HepG2 (cell line): ENCODE data around the gene SLC25A38. TPM values are rescaled to one million over a fixed set of nuclear protein-coding genes. Genes with fewer than 3 reads are reported as not detected.

Experiments used
- ATAC-seq: fragments of 200-7000 bp; cut with Tn5 transposase; 3 replicates; pipeline ENCODE4 v1.9.1; 2020; ENCODE audit warnings: mild to moderate bottlenecking, moderate library complexity
- BruUV-seq: library from RNA; stranded (reverse); fragments of 400-500 nt; replicated peaks from 2 replicates; lab custom pipeline; 2021; lab: Mats Ljungman, UMichigan
- CTCF ChIA-PET: fragments of 300-600 bp; formaldehyde crosslinking; extraction: SDS; loops from one replicate; lab custom pipeline; 2021; ENCODE audit warnings: low total read pairs, inconsistent platforms, low intra/inter-chr PET ratio; lab: Yijun Ruan, JAX
- POLR2A ChIA-PET: fragments of 350-600 bp; sonication (Branson Sonifier 250); formaldehyde crosslinking; loops from one replicate; lab custom pipeline; 2020; ENCODE audit warnings: antibody characterized with exemption, inconsistent platforms; lab: Yijun Ruan, JAX
- DNase-seq: peaks from one replicate; pipeline ENCODE4 v3.0.0-alpha.2; 2015; ENCODE audit warnings: low spot score
- FAIRE-seq: peaks from 3 replicates; lab custom pipeline; 2011; peaks lifted over from hg19 to GRCh38; lab: Jason Lieb, UNC
- H2AFZ ChIP-seq: one replicate; pipeline ENCODE4 v1.6.1; 2011; ENCODE audit warnings: low read length, inconsistent platforms
- H3K27ac ChIP-seq: fragments of 300-600 bp; 3 replicates; pipeline ENCODE4 v1.8.0; 2011; ENCODE audit warnings: mixed run types, mild to moderate bottlenecking, mixed read lengths, low read length, inconsistent platforms; ENCODE audit not compliant: insufficient read depth; ENCODE audit errors: extremely low read length
- H3K27me3 ChIP-seq, 2 experiments: fragments of 200-600 bp in 1 of 2; 2 replicates in 1 of 2; 3 replicates in 1 of 2; pipeline versions ENCODE4 v1.6.0 to v1.8.0; 2011; ENCODE audit warnings: low read length in 2 of 2, mild to moderate bottlenecking in 2 of 2, moderate library complexity in 2 of 2, inconsistent platforms in 1 of 2; ENCODE audit not compliant: insufficient read depth in 2 of 2, control insufficient read depth in 1 of 2
- H3K36me3 ChIP-seq, 2 experiments: fragments of 200-600 bp in 1 of 2; replicated peaks in 1 of 2; 2 replicates in 1 of 2; 3 replicates in 1 of 2; pipeline versions ENCODE4 v1.5.1 to v1.8.0; 2011; ENCODE audit warnings: low read length in 2 of 2, inconsistent platforms in 1 of 2; ENCODE audit not compliant: insufficient read depth in 2 of 2, control insufficient read depth in 1 of 2
- H3K4me1 ChIP-seq: 2 replicates; pipeline ENCODE4 v1.5.1; 2012; ENCODE audit warnings: low read length, inconsistent platforms; ENCODE audit not compliant: insufficient read depth
- H3K4me2 ChIP-seq: 2 replicates; pipeline ENCODE4 v1.6.0; 2011; ENCODE audit warnings: low read depth, low read length, inconsistent platforms
- H3K4me3 ChIP-seq, 3 experiments: fragments of 200-600 bp in 1 of 3; sonication (generic), shearing (Covaris generic) in 1 of 3; replicated peaks in 1 of 3; 2 replicates each; pipeline ENCODE4 v1.5.1; 2011 to 2016; ENCODE audit warnings: low read length in 3 of 3, inconsistent platforms in 2 of 3, low read depth in 2 of 3, mild to moderate bottlenecking in 2 of 3, control low read depth in 1 of 3, mixed read lengths in 1 of 3; ENCODE audit not compliant: insufficient read depth in 1 of 3
- H3K79me2 ChIP-seq: one replicate; pipeline ENCODE4 v1.6.1; 2011; ENCODE audit warnings: low read length, inconsistent platforms; ENCODE audit not compliant: insufficient read depth
- H3K9ac ChIP-seq: 2 replicates; pipeline ENCODE4 v1.6.0; 2011; ENCODE audit warnings: mild to moderate bottlenecking, low read depth, low read length, inconsistent platforms; ENCODE audit not compliant: insufficient read depth
- H3K9me3 ChIP-seq: 2 replicates; pipeline ENCODE4 v1.5.1; 2012; ENCODE audit warnings: mild to moderate bottlenecking, low read length
- H4K20me1 ChIP-seq: 2 replicates; pipeline ENCODE4 v1.6.0; 2011; ENCODE audit warnings: inconsistent platforms, mild to moderate bottlenecking, low read length, moderate library complexity; ENCODE audit not compliant: insufficient read depth
- MIXL1 ChIP-seq: IDR thresholded peaks from 2 replicates; pipeline ENCODE4 v1.6.1; 2016
- SP140L ChIP-seq: sonication (generic); formaldehyde crosslinking; IDR thresholded peaks from 2 replicates; pipeline ENCODE4 v1.4.0; 2020; ENCODE audit warnings: missing genetic modification reagents, borderline replicate concordance
- ZFP1 ChIP-seq: IDR thresholded peaks from 2 replicates; pipeline ENCODE4 v1.6.1; 2016
- ZNF362 ChIP-seq: sonication (generic); formaldehyde crosslinking; IDR thresholded peaks from 2 replicates; pipeline ENCODE4 v1.4.0; 2020; ENCODE audit warnings: missing genetic modification reagents, mild to moderate bottlenecking, borderline replicate concordance
- ZNF441 ChIP-seq: sonication (generic); formaldehyde crosslinking; IDR thresholded peaks from 2 replicates; pipeline ENCODE4 v1.7.0; 2021; ENCODE audit warnings: missing genetic modification reagents, borderline replicate concordance
- ZNF577 ChIP-seq: sonication (generic); formaldehyde crosslinking; IDR thresholded peaks from 2 replicates; pipeline ENCODE4 v1.4.0; 2020; ENCODE audit warnings: mild to moderate bottlenecking, low read depth, missing genetic modification reagents, borderline replicate concordance
- ZNF7 ChIP-seq: IDR thresholded peaks from 2 replicates; pipeline ENCODE4 v1.6.1; 2016; ENCODE audit warnings: missing biosample characterization, missing genetic modification reagents
- WGBS: methylation state at CpG from one replicate; pipeline ENCODE4 v1.1.6; 2017; ENCODE audit warnings: low lambda C conversion rate; 5-methylcytosine and 5-hydroxymethylcytosine counted together
- in situ Hi-C: cut with HindIII; loops from 2 replicates; pipeline ENCODE4 v1.10.0; 2017; ENCODE audit warnings: low pct_unique_long_range_greater_than_20kb; ENCODE audit not compliant: extremely low pct_ligation_motif_present
- intact Hi-C: fragments of 100-400 bp; cut with micrococcal nuclease; formaldehyde crosslinking; loops from one replicate; pipeline ENCODE4 v1.10.0; 2022; ENCODE audit not compliant: unreplicated experiment
- polyA plus RNA-seq, 8 experiments: library from polyadenylated mRNA; depleted of rRNA in 3 of 8; stranded (reverse) in 7 of 8; unstranded in 1 of 8; fragments of >200 nt; fragmentation: Illumina TruSeq in 4 of 8; extraction: Trizol in 4 of 8; gene quantifications; 2 replicates each; pipeline versions ENCODE4 v1.2.1 to v1.2.3, GENCODE V29; 2011 to 2016; ENCODE audit warnings: low read depth in 4 of 8, missing spikeins in 1 of 8, mixed read lengths in 1 of 8; ENCODE audit not compliant: insufficient read depth in 1 of 8
- total RNA-seq, 5 experiments: library from RNA; depleted of rRNA; stranded (reverse); fragments of >200 nt; fragmentation: Illumina TruSeq; extraction: Trizol; gene quantifications; 2 replicates each; pipeline ENCODE4 v1.2.3, GENCODE V29; 2016; ENCODE audit warnings: low read depth in 1 of 5

Gene SLC25A38
- total and polyA plus RNA-seq, 2 of the 13 experiments (the other 11 are each of a cell fraction or from before 2014, with no cell fraction given), result 32.5 to 35.4 TPM

GRCh38 chr3:39343076-39343717, 40.0 kb upstream of the SLC25A38 start:
- 0% methylated on average over 1 of the region's 1 CpG for WGBS
- in situ Hi-C loops (no loop called here), intact Hi-C loops (no loop called here)

GRCh38 chr3:39343760-39344159, 39.4 kb upstream of the SLC25A38 start:
- Histone ChIP-seq H3K4me3 (no peak overlapping the region), H3K27ac (no peak overlapping the region), H4K20me1 (no peaks in the 10 kb centered on the region), H3K4me1 (peaks cover 17% of the 10 kb centered on the region), H3K4me2 (no peak overlapping the region), H3K79me2 (no peaks in the 10 kb centered on the region), H3K9ac (no peak overlapping the region), H3K9me3 (no peaks in the 10 kb centered on the region), H3K27me3 (no peaks in the 10 kb centered on the region), H2AFZ (no peak overlapping the region), H3K36me3 (no peaks in the 10 kb centered on the region)
- no TSS peak for BruUV-seq
- ATAC-seq (no peak), DNase-seq (no peak), FAIRE-seq (no peak)
- intact Hi-C loops, result no loop called here
- in situ Hi-C loops, result no loop called here
- POLR2A ChIA-PET, result no interaction called here
- TF ChIP-seq ZNF441 (CRISPR knock-in tag) (no peak), ZNF577 (CRISPR knock-in tag) (no peak)
- CTCF ChIA-PET, result no interaction called here

More at GRCh38 chr3:39343076-39343717, 40.0 kb upstream of the SLC25A38 start:
- Histone ChIP-seq H3K27ac (no peak overlapping the region), H3K36me3 (no peaks in the 10 kb centered on the region), H3K4me1 (peaks cover 11% of the 10 kb centered on the region), H3K9me3 (no peaks in the 10 kb centered on the region), H3K9ac (no peak overlapping the region), H3K4me3 (no peak overlapping the region), H2AFZ (no peak overlapping the region), H3K27me3 (no peaks in the 10 kb centered on the region), H3K79me2 (no peaks in the 10 kb centered on the region), H3K4me2 (no peak overlapping the region), H4K20me1 (no peaks in the 10 kb centered on the region)
- no peak for TF ChIP-seq SP140L (CRISPR knock-in tag)
- TF ChIP-seq MIXL1 (CRISPR knock-in tag), result no peak
- no peak for TF ChIP-seq ZNF7 (CRISPR knock-in tag)
- TF ChIP-seq ZNF362, result no peak
- no peak for TF ChIP-seq ZFP1 (CRISPR knock-in tag)
- no TSS peak for BruUV-seq
- DNase-seq (no peak), FAIRE-seq (no peak), ATAC-seq (no peak)
- CTCF ChIA-PET, result no interaction called here
- POLR2A ChIA-PET, result no interaction called here
